ENCODE results near the gene DEUP1. TPM values are rescaled to one million over a fixed set of nuclear protein-coding genes. Genes with fewer than 3 reads are reported as not detected.

Gene DEUP1
- not detected for total RNA-seq
- long read RNA-seq, donor 1: 0 reads
- long read RNA-seq, donor 2: 0 reads

GRCh38 chr11:93330446-93330984, at the start of gene DEUP1:
TSS of gene DEUP1 (plus strand) at chr11:93330742. CDS start at chr11:93332260, 1,518 bp downstream.
- intact Hi-C loops (cut with DNase I, micrococcal nuclease): no loop called here
- ATAC-seq: peak; percentile 91
- TF ChIP-seq CTCF (IDR thresholded peaks at IDR 0.05): no peak
- DNase-seq: peak; percentile 62 to 84 (median 68)
- Histone ChIP-seq H3K4me1 (ENCODE audit: low read depth) (no peaks in the 10 kb centered on the region), H3K9me3 (no peaks in the 10 kb centered on the region), H3K4me3 (no peak within 1 kb of the TSS), H3K36me3 (ENCODE audit: low read depth) (no peaks in the 10 kb centered on the region)

GRCh38 chr11:93285430-93285829, 45.1 kb upstream of the DEUP1 start:
- ATAC-seq (no peak), DNase-seq (no peak)
- H3K4me3 ChIP-seq: no peak overlapping the region
- no peak for TF ChIP-seq CTCF (IDR thresholded peaks at IDR 0.05)
- H3K4me1 ChIP-seq (ENCODE audit: low read depth): no peaks in the 10 kb centered on the region
- no peaks in the 10 kb centered on the region for H3K36me3 ChIP-seq (ENCODE audit: low read depth)
- H3K9me3 ChIP-seq: no peaks in the 10 kb centered on the region
- intact Hi-C loops (cut with DNase I, micrococcal nuclease): no loop called here

GRCh38 chr11:93287434-93287833, 43.1 kb upstream of the DEUP1 start:
- no peak for DNase-seq
- intact Hi-C loops (cut with DNase I, micrococcal nuclease): no loop called here

GRCh38 chr11:93288079-93288478, 42.5 kb upstream of the DEUP1 start:
- Histone ChIP-seq H3K4me1 (ENCODE audit: low read depth) (no peaks in the 10 kb centered on the region), H3K4me3 (no peak overlapping the region), H3K36me3 (ENCODE audit: low read depth) (no peaks in the 10 kb centered on the region), H3K9me3 (no peaks in the 10 kb centered on the region)
- DNase-seq (no peak), ATAC-seq (peak; percentile 38)
- TF ChIP-seq CTCF (IDR thresholded peaks at IDR 0.05): no peak
- intact Hi-C loops (cut with DNase I, micrococcal nuclease): no loop called here

More at GRCh38 chr11:93287434-93287833, 43.1 kb upstream of the DEUP1 start:
- no peaks in the 10 kb centered on the region for H3K36me3 ChIP-seq (ENCODE audit: low read depth)
- TF ChIP-seq CTCF (IDR thresholded peaks at IDR 0.05): no peak
- no peaks in the 10 kb centered on the region for H3K9me3 ChIP-seq
- no peak overlapping the region for H3K4me3 ChIP-seq
- no peak for ATAC-seq
- no peaks in the 10 kb centered on the region for H3K4me1 ChIP-seq (ENCODE audit: low read depth)

- intact Hi-C loops (cut with DNase I, micrococcal nuclease): no loop called here
- no peak for TF ChIP-seq CTCF (IDR thresholded peaks at IDR 0.05)
Observed at GRCh38 chr11:93288767-93289166, 41.8 kb upstream of the DEUP1 start.

More at GRCh38 chr11:93288767-93289166, 41.8 kb upstream of the DEUP1 start:
- no peak for ATAC-seq
- no peak for DNase-seq
- Histone ChIP-seq H3K4me3 (no peak overlapping the region), H3K36me3 (ENCODE audit: low read depth) (no peaks in the 10 kb centered on the region), H3K9me3 (no peaks in the 10 kb centered on the region), H3K4me1 (ENCODE audit: low read depth) (no peaks in the 10 kb centered on the region)

Measured in mucosa of descending colon (tissue), 3 donors.